ENCODE data around the gene TTYH1. TPM values are rescaled to one million over a fixed set of nuclear protein-coding genes. Genes with fewer than 3 reads are reported as not detected.

TTYH1 gene
- total RNA-seq, 3 donors from 2014 or later = 0.48 to 4.6 (median 4.0) TPM

DNA sequence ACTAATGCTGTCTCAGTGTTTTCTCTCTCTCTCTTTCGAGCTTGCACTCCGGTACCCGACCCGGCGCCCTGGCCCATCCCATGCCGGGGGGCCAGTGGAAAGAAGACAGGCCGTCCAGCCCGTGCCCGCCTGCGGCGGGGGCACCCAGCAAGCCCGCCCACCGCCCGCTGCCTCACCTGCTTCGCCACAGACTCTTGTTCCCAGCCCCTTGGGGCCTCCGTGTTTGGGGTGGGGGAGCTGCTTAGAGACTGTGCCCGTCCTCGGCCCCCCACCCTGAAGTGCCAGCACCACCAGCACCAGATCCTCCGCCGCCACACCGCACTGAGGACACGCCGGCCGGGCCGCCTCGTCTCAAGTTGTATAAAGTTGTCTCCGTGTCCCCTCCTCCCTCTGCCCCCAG is 45.9 kb downstream of the TTYH1 start:
- TF ChIP-seq, protein P1, sequence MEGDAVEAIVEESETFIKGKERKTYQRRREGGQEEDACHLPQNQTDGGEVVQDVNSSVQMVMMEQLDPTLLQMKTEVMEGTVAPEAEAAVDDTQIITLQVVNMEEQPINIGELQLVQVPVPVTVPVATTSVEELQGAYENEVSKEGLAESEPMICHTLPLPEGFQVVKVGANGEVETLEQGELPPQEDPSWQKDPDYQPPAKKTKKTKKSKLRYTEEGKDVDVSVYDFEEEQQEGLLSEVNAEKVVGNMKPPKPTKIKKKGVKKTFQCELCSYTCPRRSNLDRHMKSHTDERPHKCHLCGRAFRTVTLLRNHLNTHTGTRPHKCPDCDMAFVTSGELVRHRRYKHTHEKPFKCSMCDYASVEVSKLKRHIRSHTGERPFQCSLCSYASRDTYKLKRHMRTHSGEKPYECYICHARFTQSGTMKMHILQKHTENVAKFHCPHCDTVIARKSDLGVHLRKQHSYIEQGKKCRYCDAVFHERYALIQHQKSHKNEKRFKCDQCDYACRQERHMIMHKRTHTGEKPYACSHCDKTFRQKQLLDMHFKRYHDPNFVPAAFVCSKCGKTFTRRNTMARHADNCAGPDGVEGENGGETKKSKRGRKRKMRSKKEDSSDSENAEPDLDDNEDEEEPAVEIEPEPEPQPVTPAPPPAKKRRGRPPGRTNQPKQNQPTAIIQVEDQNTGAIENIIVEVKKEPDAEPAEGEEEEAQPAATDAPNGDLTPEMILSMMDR (IDR thresholded peaks at IDR 0.05) = no peak
- TF ChIP-seq POLR2A (IDR thresholded peaks at IDR 0.05) (no peak), POLR2AphosphoS5 (IDR thresholded peaks at IDR 0.05) (no peak)
- intact Hi-C loops (cut with DNase I; ENCODE audit: low total_unique reads) = no loop called here
- no peaks in the 10 kb centered on the region for H3K9me3 ChIP-seq
- H3K4me1 ChIP-seq = peaks cover 0 to 7% of the 10 kb centered on the region in 2 donors
- H3K4me3 ChIP-seq = no peak overlapping the region
- H3K36me3 ChIP-seq = peaks cover 37% of the 10 kb centered on the region
- H3K27me3 ChIP-seq = no peaks in the 10 kb centered on the region
- no peak for DNase-seq (ENCODE audit: low spot score in 2 of 2)
- H3K27ac ChIP-seq = no peak overlapping the region

DNA sequence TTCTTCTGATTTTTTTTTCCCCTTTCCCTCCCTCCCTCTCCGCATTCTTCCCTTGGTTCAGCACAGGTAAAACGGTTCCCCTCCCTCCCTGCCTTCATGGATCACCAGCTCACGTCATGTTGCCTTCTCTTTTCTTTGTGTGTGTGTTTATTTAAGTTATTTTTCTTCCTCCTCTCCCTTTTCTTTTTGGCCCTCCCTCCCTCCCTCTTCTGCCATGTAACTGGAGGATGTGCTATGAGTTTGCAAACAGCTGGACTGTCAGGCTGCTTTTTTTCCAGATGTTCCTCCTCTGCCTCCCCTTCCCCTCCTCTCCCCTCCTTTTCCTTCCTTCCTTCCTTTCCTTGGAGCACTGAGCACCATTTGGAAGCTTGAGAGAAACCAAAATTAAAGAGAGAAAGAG is 46.3 kb downstream of the TTYH1 start:
- Histone ChIP-seq H3K4me3 (no peak overlapping the region), H3K4me1 (peaks cover 0 to 7% of the 10 kb centered on the region in 2 donors), H3K9me3 (no peaks in the 10 kb centered on the region), H3K27me3 (no peaks in the 10 kb centered on the region), H3K36me3 (peaks cover 33% of the 10 kb centered on the region), H3K27ac (peak overlapping the region in 1 of 2 donors; percentile 98)
- TF ChIP-seq POLR2AphosphoS5 (IDR thresholded peaks at IDR 0.05) (no peak), POLR2A (IDR thresholded peaks at IDR 0.05) (no peak)
- TF ChIP-seq, protein P1 (IDR thresholded peaks at IDR 0.05) = no peak
- intact Hi-C loops (cut with DNase I; ENCODE audit: low total_unique reads) = no loop called here
- DNase-seq (ENCODE audit: low spot score in 2 of 2) = no peak

- no peaks in the 10 kb centered on the region for H3K27me3 ChIP-seq
- peak overlapping the region; percentile 58 to 82 (median 71) for H3K4me3 ChIP-seq
- no peaks in the 10 kb centered on the region for H3K9me3 ChIP-seq
- intact Hi-C loops (cut with DNase I; ENCODE audit: low total_unique reads) = no loop called here
- no peak for DNase-seq (ENCODE audit: low spot score in 2 of 2)
- H3K27ac ChIP-seq = peak overlapping the region; percentile 96 to 98
- TF ChIP-seq POLR2A (IDR thresholded peaks at IDR 0.05) = no peak
- TF ChIP-seq, protein P1 (IDR thresholded peaks at IDR 0.05) = no peak
- H3K4me1 ChIP-seq = peaks cover 0 to 7% of the 10 kb centered on the region in 2 donors
- H3K36me3 ChIP-seq = peaks cover 28% of the 10 kb centered on the region
Measured at GRCh38 chr19:54462047-54462654, 46.9 kb downstream of the TTYH1 start.

DNA sequence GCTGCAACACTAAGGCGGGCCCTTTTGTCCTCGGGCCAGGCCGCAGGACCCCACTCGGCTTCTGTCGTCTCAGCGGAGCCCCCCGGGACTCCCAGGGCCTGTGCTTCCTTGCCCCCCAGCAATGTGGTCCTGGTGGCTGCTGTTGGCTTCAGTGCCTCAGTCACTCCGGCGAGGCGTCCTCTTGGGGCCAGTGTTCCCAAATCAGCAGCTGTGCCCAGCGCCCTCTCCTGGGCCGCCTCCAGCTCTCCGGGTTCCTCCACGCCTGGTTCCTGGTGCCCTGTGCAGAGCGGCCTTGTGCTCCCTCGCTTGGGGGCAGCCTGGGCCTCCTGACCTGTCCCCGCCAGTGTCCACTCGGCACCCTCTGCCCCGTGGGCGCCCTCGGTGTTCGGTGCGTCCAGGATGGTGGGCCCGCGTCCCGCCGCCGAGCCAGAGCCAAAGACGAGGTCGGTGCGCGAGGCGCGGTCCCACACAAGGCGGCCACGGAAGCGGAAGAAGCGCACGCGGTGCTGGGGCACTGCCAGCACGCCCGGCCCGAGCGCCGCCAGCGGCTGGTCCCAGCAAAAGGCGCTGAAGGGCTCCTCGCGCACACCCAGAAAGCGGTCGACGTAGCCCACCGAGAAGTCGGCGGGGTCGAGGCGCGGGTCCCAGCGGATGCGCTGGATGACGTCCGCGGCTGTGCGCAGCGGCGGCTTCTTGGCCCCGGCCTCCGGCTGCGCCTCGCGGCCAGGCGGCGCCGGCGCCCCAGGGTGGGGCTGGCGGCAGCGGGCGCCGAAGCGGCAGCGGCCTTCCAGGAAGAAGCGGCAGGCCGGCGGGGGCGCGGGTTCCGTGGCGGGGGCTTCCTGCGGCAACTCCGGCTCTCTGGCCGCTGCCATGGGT is 47.6 kb downstream of the TTYH1 start:
- DNase-seq (ENCODE audit: low spot score in 2 of 2) = peak in 1 of 2 donors; percentile 54
- Histone ChIP-seq H3K4me1 (peaks cover 0 to 7% of the 10 kb centered on the region in 2 donors), H3K27me3 (no peaks in the 10 kb centered on the region), H3K36me3 (peaks cover 23% of the 10 kb centered on the region), H3K9me3 (no peaks in the 10 kb centered on the region), H3K4me3 (peak overlapping the region; percentile 58 to 82 (median 71)), H3K27ac (peak overlapping the region; percentile 96 to 98)
- intact Hi-C loops (cut with DNase I; ENCODE audit: low total_unique reads) = no loop called here
- TF ChIP-seq POLR2A (IDR thresholded peaks at IDR 0.05) = no peak
- TF ChIP-seq, protein P1 (IDR thresholded peaks at IDR 0.05) = no peak
- TF ChIP-seq POLR2AphosphoS5 (IDR thresholded peaks at IDR 0.05) = peak; percentile 23 to 76 (median 65)

- peak within 1 kb of the TSS; percentile 96 to 98 for H3K27ac ChIP-seq
- H3K4me3 ChIP-seq = peak within 1 kb of the TSS; percentile 58 to 82 (median 71)
- no peaks in the 10 kb centered on the region for H3K9me3 ChIP-seq
- H3K27me3 ChIP-seq = no peaks in the 10 kb centered on the region
- TF ChIP-seq POLR2A (IDR thresholded peaks at IDR 0.05) = peak; percentile 64
- peak; percentile 61 to 89 (median 84) for TF ChIP-seq POLR2AphosphoS5 (IDR thresholded peaks at IDR 0.05)
- TF ChIP-seq, protein P1 (IDR thresholded peaks at IDR 0.05) = no peak
- intact Hi-C loops (cut with DNase I; ENCODE audit: low total_unique reads) = no loop called here
- H3K36me3 ChIP-seq = peaks cover 18% of the 10 kb centered on the region
- DNase-seq (ENCODE audit: low spot score in 2 of 2) = peak; percentile 97 to 99
- peaks cover 0 to 7% of the 10 kb centered on the region in 2 donors for H3K4me1 ChIP-seq
Measured at GRCh38 chr19:54463531-54464043, 48.3 kb downstream of the TTYH1 start, which contains the start of gene LENG9. Gene LENG9, minus strand, starts transcription at chr19:54463778. Its CDS starts 252 bp downstream, at chr19:54463526.

Data from breast epithelium (tissue), 4 donors.